Esophagus squamous epithelium (tissue), 4 donors: Measurements from ENCODE around the gene NAA30.

Experiments
- CTCF ChIP-seq, 6 experiments: fragments of 450-650 bp in 4 of 6; fragments of 200-600 bp in 2 of 6; sonication (generic) in 2 of 6; IDR thresholded peaks; one replicate each; pipeline ENCODE4 v1.5.1; 2016 to 2019; ENCODE audit warnings: antibody characterized with exemption in 6 of 6, mild to moderate bottlenecking in 4 of 6, moderate library complexity in 4 of 6
- POLR2A ChIP-seq, 4 donors: fragments of 450-650 bp; IDR thresholded peaks; one replicate each; pipeline ENCODE4 v1.6.1; 2017; ENCODE audit warnings: antibody characterized with exemption in 4 of 4, mild to moderate bottlenecking in 4 of 4, moderate library complexity in 3 of 4

GRCh38 chr14:57390037-57390805 is at the start of gene NAA30:
- TF ChIP-seq POLR2A (IDR thresholded peaks at IDR 0.05) (peak in 3 of 4 donors; percentile 12 to 79 (median 53)), CTCF (IDR thresholded peaks at IDR 0.05) (peak in 1 of 6 experiments; percentile 10)
